Tibial artery (tissue), 4 donors: Measurements from ENCODE around the gene NAXE.

ENCODE experiments used
- DNase-seq, 2 donors: peaks; one replicate each; pipeline ENCODE4 v3.0.0-alpha.2; 2019
- H3K27ac ChIP-seq, 2 donors: fragments of 200-600 bp; sonication (generic) in 1 of 2; 1 replicate in 1 of 2; 2 replicates in 1 of 2; pipeline ENCODE4 v1.5.1; 2018 to 2019; ENCODE audit warnings: mild to moderate bottlenecking in 1 of 2
- H3K27me3 ChIP-seq, 2 donors: fragments of 200-600 bp; sonication (generic) in 1 of 2; one replicate each; pipeline versions ENCODE4 v1.5.1 to v1.6.0; 2016 to 2019
- H3K36me3 ChIP-seq, 3 donors: fragments of 200-600 bp; sonication (generic) in 2 of 3; one replicate each; pipeline ENCODE4 v1.5.1; 2016 to 2019; ENCODE audit warnings: mild to moderate bottlenecking in 2 of 3
- H3K4me1 ChIP-seq, 4 donors: fragments of 200-600 bp; sonication (generic) in 2 of 4; 1 replicate in 3 of 4; 2 replicates in 1 of 4; pipeline ENCODE4 v1.5.1; 2016 to 2019
- H3K4me3 ChIP-seq, 2 donors: fragments of 200-600 bp; sonication (generic) in 1 of 2; 1 replicate in 1 of 2; 2 replicates in 1 of 2; pipeline ENCODE4 v1.5.1; 2018 to 2019; ENCODE audit warnings: mild to moderate bottlenecking in 2 of 2
- H3K9me3 ChIP-seq, 3 donors: fragments of 200-600 bp; sonication (generic) in 1 of 3; one replicate each; pipeline ENCODE4 v1.5.1; 2016 to 2019
- CTCF ChIP-seq, 2 experiments: fragments of 200-600 bp in 1 of 2; fragments of 450-650 bp in 1 of 2; IDR thresholded peaks; one replicate each; pipeline ENCODE4 v1.5.1; 2017 to 2019; ENCODE audit warnings: antibody characterized with exemption in 2 of 2, mild to moderate bottlenecking in 1 of 2, moderate library complexity in 1 of 2
- intact Hi-C: fragments of 100-400 bp; cut with DNase I; formaldehyde crosslinking; loops from one replicate; pipeline ENCODE4 v1.15.0; 2023; ENCODE audit warnings: low total_unique reads

Gene NAXE

DNA sequence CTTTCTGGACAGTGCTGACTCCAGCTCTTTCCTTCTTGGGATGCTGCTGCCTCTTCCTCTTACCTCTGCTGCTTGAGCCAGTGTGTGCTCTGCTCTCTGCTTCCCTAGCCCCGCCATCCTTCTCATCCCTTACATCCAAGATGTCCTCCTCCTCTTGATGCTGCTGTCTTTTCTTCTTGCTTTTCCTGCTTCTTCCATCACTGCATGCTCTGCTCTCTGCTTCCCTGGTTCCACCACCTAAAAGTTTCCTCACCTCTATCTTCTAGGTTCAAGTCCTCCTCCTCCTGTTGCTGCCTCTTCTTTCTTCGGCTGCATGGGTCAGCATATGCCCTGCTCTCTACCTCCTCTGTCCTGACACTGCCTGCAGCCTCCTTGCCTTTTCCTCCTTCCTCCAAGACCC, 3.4 kb downstream of the NAXE start:
- DNase-seq: no peak
- H3K27me3 ChIP-seq: no peaks in the 10 kb centered on the region
- intact Hi-C loops: no loop called here
- H3K4me1 ChIP-seq: peaks cover 0 to 19% (median 12%) of the 10 kb centered on the region in 4 donors
- TF ChIP-seq CTCF (IDR thresholded peaks at IDR 0.05): no peak
- H3K27ac ChIP-seq: no peak overlapping the region
- H3K4me3 ChIP-seq: no peak overlapping the region
- no peaks in the 10 kb centered on the region for H3K9me3 ChIP-seq
- peaks cover 11 to 65% (median 40%) of the 10 kb centered on the region in 3 donors for H3K36me3 ChIP-seq

- no peak for TF ChIP-seq CTCF (IDR thresholded peaks at IDR 0.05)
- Histone ChIP-seq H3K27me3 (no peaks in the 10 kb centered on the region), H3K4me3 (no peak overlapping the region), H3K27ac (no peak overlapping the region), H3K9me3 (no peaks in the 10 kb centered on the region), H3K36me3 (peaks cover 11 to 65% (median 40%) of the 10 kb centered on the region in 3 donors), H3K4me1 (peaks cover 0 to 23% (median 19%) of the 10 kb centered on the region in 4 donors)
- DNase-seq: no peak
- intact Hi-C loops: no loop called here
Observed at GRCh38 chr1:156596426-156596825, 4.8 kb downstream of the NAXE start.

DNA sequence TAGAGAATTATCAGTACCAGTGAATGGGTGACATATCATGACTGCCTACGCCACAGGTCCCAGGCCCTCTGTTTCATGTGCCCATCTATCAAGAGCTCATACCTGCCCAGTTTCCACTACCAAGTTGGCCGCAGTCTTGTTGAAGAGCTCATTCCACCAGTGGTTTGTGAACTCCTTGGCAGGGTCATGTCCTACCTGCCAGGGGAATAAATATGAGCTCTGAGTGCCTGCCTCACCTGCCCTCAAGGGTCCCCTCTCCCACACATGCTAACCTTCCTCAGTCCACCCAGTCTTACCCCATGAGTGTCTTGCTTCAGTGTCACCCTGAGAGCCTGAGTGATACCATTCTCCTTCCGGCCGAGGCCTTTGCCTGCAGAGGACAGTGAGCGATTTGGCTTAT, 6.5 kb downstream of the NAXE start:
- no peaks in the 10 kb centered on the region for H3K27me3 ChIP-seq
- H3K4me1 ChIP-seq: peaks cover 0 to 17% (median 16%) of the 10 kb centered on the region in 4 donors
- H3K36me3 ChIP-seq: peaks cover 11 to 60% (median 39%) of the 10 kb centered on the region in 3 donors
- TF ChIP-seq CTCF (IDR thresholded peaks at IDR 0.05): no peak
- H3K9me3 ChIP-seq: no peaks in the 10 kb centered on the region
- no peak overlapping the region for H3K4me3 ChIP-seq
- intact Hi-C loops: no loop called here
- H3K27ac ChIP-seq: no peak overlapping the region
- no peak for DNase-seq

DNA sequence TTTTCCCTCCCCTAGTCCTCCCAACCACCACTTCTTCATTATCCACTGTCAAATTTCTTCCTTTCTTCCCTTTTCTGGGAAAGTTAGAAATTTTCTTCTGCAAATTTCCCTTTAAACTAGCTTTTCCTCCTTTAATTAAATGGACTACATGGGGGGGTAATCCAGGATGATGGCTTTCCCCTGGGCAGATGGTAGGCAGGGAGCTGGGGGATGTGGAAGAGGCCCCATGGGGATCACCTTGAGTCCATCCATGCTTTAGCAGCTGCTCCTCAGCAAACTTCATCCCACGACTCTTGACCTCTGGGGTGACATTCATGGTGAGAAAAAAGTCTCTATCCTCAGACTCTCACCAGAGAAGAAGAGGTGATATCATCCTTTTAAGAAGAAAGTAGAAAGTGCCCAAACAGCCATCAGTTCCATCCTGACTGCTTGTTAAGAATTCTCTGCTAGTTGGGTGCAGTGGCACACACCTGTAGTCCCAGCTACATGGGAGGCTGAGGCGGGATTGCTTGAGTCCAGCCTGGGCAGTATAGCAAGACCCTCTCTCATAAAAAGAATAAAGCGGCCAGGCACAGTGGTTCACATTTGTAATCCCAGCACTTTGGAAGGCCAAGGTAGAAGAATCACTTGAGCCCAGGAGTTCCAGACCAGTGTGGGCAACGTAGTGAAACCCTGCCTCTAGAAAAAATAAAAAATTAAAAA, 7.3 kb downstream of the NAXE start:
- H3K9me3 ChIP-seq: no peaks in the 10 kb centered on the region
- TF ChIP-seq CTCF (IDR thresholded peaks at IDR 0.05): no peak
- DNase-seq: peak in 1 of 2 donors; percentile 0
- H3K4me1 ChIP-seq: peaks cover 0 to 15% (median 15%) of the 10 kb centered on the region in 4 donors
- no peak overlapping the region for H3K4me3 ChIP-seq
- H3K36me3 ChIP-seq: peaks cover 11 to 53% (median 34%) of the 10 kb centered on the region in 3 donors
- H3K27ac ChIP-seq: no peak overlapping the region
- intact Hi-C loops: no loop called here
- no peaks in the 10 kb centered on the region for H3K27me3 ChIP-seq

DNA sequence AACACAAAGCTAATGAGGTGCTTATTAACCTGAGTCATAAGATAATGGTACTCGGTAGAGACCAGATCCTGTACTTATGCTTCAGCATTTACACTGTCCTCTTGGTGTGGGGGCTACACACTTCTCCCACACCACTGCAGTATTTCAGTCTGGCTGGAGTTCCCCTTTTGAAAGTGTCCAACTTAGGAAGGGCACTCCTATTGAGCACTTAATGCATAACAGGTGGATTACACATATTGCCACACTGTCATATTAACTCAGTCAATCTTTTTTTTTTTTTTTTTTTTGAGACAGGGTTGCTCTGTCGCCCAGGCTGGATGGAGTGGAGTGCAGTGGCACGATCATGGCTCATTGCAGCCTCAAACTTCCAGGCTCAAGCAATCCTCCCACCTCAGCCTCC, 8.2 kb downstream of the NAXE start:
- no peak for DNase-seq
- no peaks in the 10 kb centered on the region for H3K9me3 ChIP-seq
- intact Hi-C loops: no loop called here
- no peaks in the 10 kb centered on the region for H3K27me3 ChIP-seq
- no peak overlapping the region for H3K27ac ChIP-seq
- TF ChIP-seq CTCF (IDR thresholded peaks at IDR 0.05): no peak
- H3K4me3 ChIP-seq: no peak overlapping the region
- peaks cover 11 to 43% (median 34%) of the 10 kb centered on the region in 3 donors for H3K36me3 ChIP-seq
- H3K4me1 ChIP-seq: peaks cover 0 to 15% (median 15%) of the 10 kb centered on the region in 4 donors
